Activated B cell treated with CpG ODN at 0.5 μM for 24 hours (primary cell): ENCODE results near the gene DEFB132. TPM values are rescaled to one million over a fixed set of nuclear protein-coding genes. Genes with fewer than 3 reads are reported as not detected.
"Not testable (repeated sequence)": the region's sequence is repeated elsewhere in the genome, so short reads cannot be mapped to it uniquely, and the experiment has no call there.

ENCODE experiments used
- ATAC-seq: fragments of 200-7000 bp; cut with Tn5 transposase; one replicate; pipeline ENCODE4 v1.10.0; 2021; ENCODE audit warnings: low read depth, mild to moderate bottlenecking, moderate library complexity
- CTCF ChIA-PET: fragments of 350-600 bp; sonication (Branson Sonifier 250); formaldehyde crosslinking; loops from one replicate; lab custom pipeline; 2021; ENCODE audit warnings: antibody characterized with exemption; lab: Charles Lee
- POLR2A ChIA-PET: fragments of 350-600 bp; sonication (Branson Sonifier 250); formaldehyde crosslinking; loops from one replicate; lab custom pipeline; 2021; ENCODE audit warnings: antibody characterized with exemption; lab: Charles Lee
- DNase-seq: peaks from one replicate; pipeline ENCODE4 v3.0.0; 2022
- H3K27ac Mint-ChIP-seq: one replicate; pipeline ENCODE4 v1.8.0; 2020; ENCODE audit warnings: mixed read lengths
- H3K27me3 Mint-ChIP-seq: one replicate; pipeline ENCODE4 v1.8.0; 2021; ENCODE audit warnings: mixed read lengths
- H3K36me3 Mint-ChIP-seq: one replicate; pipeline ENCODE4 v1.8.0; 2021; ENCODE audit warnings: low read depth, mixed read lengths
- H3K4me1 Mint-ChIP-seq: one replicate; pipeline ENCODE4 v1.8.0; 2021; ENCODE audit warnings: mixed read lengths
- H3K4me3 Mint-ChIP-seq: one replicate; pipeline ENCODE4 v1.8.0; 2020; ENCODE audit warnings: mild to moderate bottlenecking, mixed read lengths
- H3K9me3 Mint-ChIP-seq: one replicate; pipeline ENCODE4 v1.8.0; 2020; ENCODE audit warnings: mixed read lengths
- CTCF ChIP-seq: fragments of 200-600 bp; IDR thresholded peaks from one replicate; pipeline ENCODE4 v1.8.0; 2022; ENCODE audit warnings: antibody characterized with exemption, mild to moderate bottlenecking
- intact Hi-C: fragments of 100-400 bp; cut with micrococcal nuclease; formaldehyde crosslinking; loops from one replicate; pipeline ENCODE4 v1.15.1; 2024
- total RNA-seq: library from RNA; stranded (reverse); gene quantifications from 2 replicates; pipeline ENCODE4 v1.2.3, GENCODE V29; 2022

DEFB132 gene
- total RNA-seq, 1 donor from 2014 or later, result not detected

DNA sequence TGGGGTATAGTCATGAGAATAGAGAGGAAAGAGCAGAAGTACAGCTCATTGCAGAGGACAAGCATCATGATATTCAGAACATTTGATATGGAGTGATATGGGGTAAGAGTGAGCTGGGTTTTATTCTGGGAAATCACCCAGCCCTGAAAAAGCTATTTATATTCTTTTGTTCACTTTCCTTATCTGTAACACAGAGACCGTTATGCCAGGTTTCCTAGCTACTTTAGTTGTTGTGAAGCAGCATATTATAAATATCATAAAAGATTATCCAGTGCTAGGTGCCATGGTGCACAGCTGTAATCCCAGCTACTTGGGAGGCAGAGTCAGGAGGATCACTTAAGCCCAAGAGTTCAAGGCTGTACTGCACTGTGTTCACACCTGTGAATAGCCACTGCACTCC is 40.3 kb upstream of the DEFB132 start:
- ATAC-seq, result no peak
- CTCF ChIA-PET, result interaction anchor here (1.6 kb wide), 1 partner anchor 49 kb away, joined by 6 read pairs; no protein-coding TSS in a partner anchor
- H3K4me1 Mint-ChIP-seq, result no peaks in the 10 kb centered on the region
- no peak for DNase-seq
- intact Hi-C loops, result no loop called here
- H3K36me3 Mint-ChIP-seq, result no peaks in the 10 kb centered on the region
- no peak for TF ChIP-seq CTCF
- no peak overlapping the region for H3K27ac Mint-ChIP-seq
- POLR2A ChIA-PET, result no interaction called here
- peaks cover 27% of the 10 kb centered on the region for H3K27me3 Mint-ChIP-seq
- H3K4me3 Mint-ChIP-seq, result no peak overlapping the region
- H3K9me3 Mint-ChIP-seq, result no peaks in the 10 kb centered on the region

DNA sequence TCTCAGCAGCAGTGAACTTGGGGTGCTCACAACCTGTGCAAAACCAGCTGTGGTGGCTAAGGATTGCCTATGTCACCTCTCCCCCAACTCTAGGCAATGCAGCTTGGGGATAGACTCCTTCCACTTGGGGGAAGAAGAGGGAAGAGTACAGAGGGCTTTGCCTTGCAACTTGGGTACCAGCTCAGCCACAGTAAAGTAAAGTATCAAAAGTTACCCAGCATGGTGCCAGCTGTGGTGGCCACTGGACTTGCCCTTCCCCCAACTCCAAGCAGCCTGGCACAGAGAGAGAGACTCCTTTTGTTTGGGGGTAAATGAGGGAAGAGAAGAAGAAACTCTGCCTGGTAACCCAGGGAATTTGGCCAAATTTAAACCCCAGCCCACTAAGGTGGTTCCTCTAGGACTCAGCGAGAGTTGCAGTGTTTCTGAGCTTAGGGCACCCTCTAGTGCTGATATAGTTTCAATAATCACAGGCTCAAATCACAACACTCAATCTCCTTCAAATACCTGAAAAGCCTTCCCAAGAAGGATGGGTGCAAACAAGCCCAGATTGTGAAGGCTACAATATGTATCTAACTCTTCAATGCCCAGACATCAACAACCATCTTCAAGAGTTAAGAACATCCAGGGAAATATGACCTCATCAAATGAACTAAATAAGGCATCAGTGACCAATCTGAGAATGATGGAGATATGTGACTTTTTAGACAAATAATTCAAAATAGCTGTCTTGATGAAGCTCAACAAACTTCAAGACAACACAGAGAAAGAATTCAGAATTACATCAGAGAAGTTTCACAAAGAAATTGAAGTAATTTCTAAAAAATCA is 38.0 kb upstream of the DEFB132 start:
- no peaks in the 10 kb centered on the region for H3K4me1 Mint-ChIP-seq
- no peak overlapping the region for H3K4me3 Mint-ChIP-seq
- no peaks in the 10 kb centered on the region for H3K36me3 Mint-ChIP-seq
- H3K27me3 Mint-ChIP-seq, result peaks cover 27% of the 10 kb centered on the region
- H3K9me3 Mint-ChIP-seq, result no peaks in the 10 kb centered on the region
- ChIA-PET POLR2A (no interaction called here), CTCF (interaction anchor here (1.5 kb wide), 1 partner anchor 47 kb away, joined by 4 read pairs; no protein-coding TSS in a partner anchor)
- TF ChIP-seq CTCF, result no peak
- intact Hi-C loops, result no loop called here
- DNase-seq (no peak), ATAC-seq (no peak)
- no peak overlapping the region for H3K27ac Mint-ChIP-seq

DNA sequence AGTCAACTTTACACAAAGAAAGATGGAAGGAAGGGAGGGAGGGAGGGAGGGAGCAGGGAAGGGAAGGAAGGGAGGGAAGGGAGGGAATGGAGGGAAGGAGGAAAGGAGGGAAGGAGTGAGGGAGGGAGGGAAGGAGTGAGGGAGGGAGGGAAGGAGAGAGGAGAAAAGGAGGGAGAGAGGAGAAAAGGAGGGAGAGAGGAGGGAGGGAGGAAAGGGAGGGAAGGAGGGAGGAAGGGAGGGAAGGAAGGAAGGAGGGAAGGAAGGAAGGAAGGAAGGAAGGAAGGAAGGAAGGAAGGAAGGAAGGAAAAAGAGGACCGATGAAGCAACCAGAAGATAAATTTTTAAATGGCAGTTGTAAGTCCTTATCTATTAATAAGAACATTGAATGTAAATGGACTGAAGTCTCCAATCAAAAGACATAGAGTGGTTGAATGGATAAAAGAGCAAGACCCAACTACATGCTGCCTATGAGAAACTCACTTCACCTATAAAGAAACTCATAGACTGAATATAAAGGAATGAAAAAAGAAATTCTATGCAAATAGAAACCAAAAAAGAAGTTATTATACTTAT is 36.2 kb upstream of the DEFB132 start:
- DNase-seq, result no peak
- CTCF ChIA-PET, result no interaction called here
- no peak for TF ChIP-seq CTCF
- no peak overlapping the region for H3K27ac Mint-ChIP-seq
- intact Hi-C loops, result no loop called here
- no peak overlapping the region for H3K4me3 Mint-ChIP-seq
- no peak for ATAC-seq
- no peaks in the 10 kb centered on the region for H3K9me3 Mint-ChIP-seq
- H3K4me1 Mint-ChIP-seq, result no peaks in the 10 kb centered on the region
- POLR2A ChIA-PET, result no interaction called here
- no peaks in the 10 kb centered on the region for H3K36me3 Mint-ChIP-seq
- H3K27me3 Mint-ChIP-seq, result peaks cover 27% of the 10 kb centered on the region

DNA sequence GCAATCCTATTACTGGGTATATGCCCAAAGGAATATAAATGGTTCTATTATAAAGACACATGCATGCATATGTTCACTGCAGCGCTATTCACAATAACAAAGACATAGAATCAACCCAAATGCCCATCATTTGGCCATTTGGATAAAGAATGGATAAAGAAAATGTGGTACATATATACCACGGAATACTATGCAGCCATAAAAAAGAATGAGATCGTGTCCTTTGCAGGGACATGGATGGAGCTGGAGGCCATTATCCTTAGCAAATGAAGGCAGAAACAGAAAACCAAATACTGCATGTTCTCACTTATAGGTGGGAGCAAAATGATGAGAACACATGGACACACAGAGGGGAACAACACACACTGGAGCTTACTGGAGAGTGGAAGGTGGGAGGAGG is 31.6 kb upstream of the DEFB132 start:
- POLR2A ChIA-PET, result interaction anchor here (0.5 kb wide), 1 partner anchor 14 kb away, joined by 3 read pairs; no protein-coding TSS in a partner anchor
- H3K27me3 Mint-ChIP-seq, H3K27ac Mint-ChIP-seq: not testable (repeated sequence)

DNA sequence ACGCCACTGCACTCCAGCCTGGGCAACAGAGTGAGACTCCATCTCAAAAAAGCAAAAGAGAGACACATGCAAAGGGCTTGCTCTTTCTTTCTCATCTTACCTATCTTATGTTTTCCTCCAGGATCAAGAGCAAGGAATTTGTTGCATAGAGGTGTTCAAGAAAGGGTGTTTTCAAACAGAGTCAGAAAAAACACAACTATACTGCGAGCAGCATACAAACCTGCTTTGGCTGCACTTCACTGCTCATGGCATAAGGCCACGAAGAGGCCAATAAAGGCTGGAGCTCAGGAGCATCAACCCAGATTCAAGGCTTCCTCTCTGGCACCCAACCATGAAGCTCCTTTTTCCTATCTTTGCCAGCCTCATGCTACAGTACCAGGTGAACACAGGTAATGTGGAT is 30.6 kb upstream of the DEFB132 start, which contains the start of gene DEFB129:
Gene DEFB129 (plus strand): TSS at position 301 of the 400 bp plus-strand sequence. CDS start 31 bp downstream, at position 332.
- H3K36me3 Mint-ChIP-seq, result no peaks in the 10 kb centered on the region
- CTCF ChIA-PET, result interaction anchor here (1.1 to 1.4 kb wide), 3 partner anchors 38 to 99 kb away, joined by 3 to 4 read pairs (median 3); no protein-coding TSS in a partner anchor
- ATAC-seq, result no peak

More for the DNA sequence above, 31.6 kb upstream of the DEFB132 start:
- CTCF ChIA-PET, intact Hi-C loops, DNase-seq, H3K4me3 Mint-ChIP-seq, H3K36me3 Mint-ChIP-seq, ATAC-seq, H3K9me3 Mint-ChIP-seq: not testable (repeated sequence)
- peaks cover 20% of the 10 kb centered on the region for H3K4me1 Mint-ChIP-seq

More for the DNA sequence above, 30.6 kb upstream of the DEFB132 start, which contains the start of gene DEFB129:
- H3K4me1 Mint-ChIP-seq, result peaks cover 20% of the 10 kb centered on the region
- POLR2A ChIA-PET, result interaction anchor here (0.6 to 1.6 kb wide), 2 partner anchors 11 to 38 kb away, joined by 4 to 8 read pairs; no protein-coding TSS in a partner anchor
- H3K27ac Mint-ChIP-seq, result peak within 1 kb of the TSS; percentile 85
- intact Hi-C loops, result no loop called here
- H3K4me3 Mint-ChIP-seq, result peak within 1 kb of the TSS; percentile 12
- no peak for TF ChIP-seq CTCF
- no peak for DNase-seq
- no peaks in the 10 kb centered on the region for H3K27me3 Mint-ChIP-seq
- H3K9me3 Mint-ChIP-seq, result no peaks in the 10 kb centered on the region
